SK-N-SH (cell line): ENCODE measurements around the gene GDAP2. TPM values are rescaled to one million over a fixed set of nuclear protein-coding genes. Genes with fewer than 3 reads are reported as not detected.

ENCODE experiments used
- CTCF ChIP-seq: fragments of 200-600 bp; sonication (generic); IDR thresholded peaks from 2 replicates; pipeline ENCODE4 v1.6.1; 2017; ENCODE audit warnings: antibody characterized with exemption, mild to moderate bottlenecking, moderate library complexity
- EZH2phosphoT487 ChIP-seq: fragments of 200-600 bp; sonication (generic); IDR thresholded peaks from 2 replicates; pipeline ENCODE4 v1.6.1; 2017; ENCODE audit warnings: low read depth, mixed run types, mild to moderate bottlenecking, antibody characterized with exemption, moderate library complexity, borderline replicate concordance
- FOSL2 ChIP-seq: IDR thresholded peaks from 2 replicates; pipeline ENCODE4 v1.4.0; 2012; ENCODE audit warnings: low read depth, mild to moderate bottlenecking, moderate library complexity, borderline replicate concordance
- GABPA ChIP-seq: IDR thresholded peaks from 2 replicates; pipeline ENCODE4 v1.4.0; 2012; ENCODE audit warnings: low read depth, mild to moderate bottlenecking
- IRF3 ChIP-seq: fragments of 150-350 bp; IDR thresholded peaks from 2 replicates; pipeline ENCODE4 v1.6.1; 2016; ENCODE audit warnings: mild to moderate bottlenecking, low read depth, low read length
- JUND ChIP-seq: IDR thresholded peaks from 2 replicates; pipeline ENCODE4 v1.4.0; 2012
- MAX ChIP-seq: IDR thresholded peaks from 2 replicates; pipeline ENCODE4 v1.4.0; 2012; ENCODE audit warnings: low read depth
- MXI1 ChIP-seq: IDR thresholded peaks from 2 replicates; pipeline ENCODE4 v1.6.1; 2012; ENCODE audit warnings: mild to moderate bottlenecking, low read depth, low read length, improper control_type of control experiment
- PBX3 ChIP-seq: IDR thresholded peaks from 2 replicates; pipeline ENCODE4; 2012
- POLR2AphosphoS5 ChIP-seq: IDR thresholded peaks from 2 replicates; pipeline ENCODE4 v1.6.1; 2012; ENCODE audit warnings: low read depth, low read length
- RCOR1 ChIP-seq: fragments of 150-350 bp; IDR thresholded peaks from 2 replicates; pipeline ENCODE4 v1.6.1; 2017; ENCODE audit warnings: antibody characterized with exemption, low read length
- REST ChIP-seq: IDR thresholded peaks from 2 replicates; pipeline ENCODE4 v1.6.1; 2012; ENCODE audit warnings: mild to moderate bottlenecking, low read depth, low read length, moderate library complexity
- RFX5 ChIP-seq: IDR thresholded peaks from 2 replicates; pipeline ENCODE4 v1.6.1; 2012; ENCODE audit warnings: mild to moderate bottlenecking, improper control_type of control experiment, low read length
- SIN3A ChIP-seq: IDR thresholded peaks from 2 replicates; pipeline ENCODE4 v1.6.1; 2012; ENCODE audit warnings: low read depth, mild to moderate bottlenecking, low read length, moderate library complexity, borderline replicate concordance
- TAF1 ChIP-seq: IDR thresholded peaks from 2 replicates; pipeline ENCODE4 v1.6.1; 2012; ENCODE audit warnings: low read depth, mild to moderate bottlenecking, low read length, moderate library complexity, borderline replicate concordance
- TCF12 ChIP-seq: IDR thresholded peaks from 2 replicates; pipeline ENCODE4 v1.4.0; 2012
- TEAD4 ChIP-seq: IDR thresholded peaks from 2 replicates; pipeline ENCODE4 v1.4.0; 2012; ENCODE audit warnings: mild to moderate bottlenecking, borderline replicate concordance; ENCODE audit not compliant: insufficient read depth
- USF2 ChIP-seq: fragments of 150-350 bp; IDR thresholded peaks from 2 replicates; pipeline ENCODE4 v1.6.1; 2017; ENCODE audit warnings: antibody characterized with exemption, low read length, low read depth, borderline replicate concordance
- polyA plus RNA-seq, 3 experiments: library from polyadenylated mRNA; depleted of rRNA; stranded (reverse); fragments of >200 nt; gene quantifications; 2 replicates each; pipeline ENCODE4 v1.2.3, GENCODE V29; 2012

GDAP2 gene
- polyA plus RNA-seq, 1 of the 3 experiments (the other 2 are of a cell fraction) = 5.6 TPM

- TF ChIP-seq TCF12 (peak; percentile 93), FOSL2 (peak; percentile 84), TEAD4 (peak; percentile 55; the same call in 1 of the 2 replicates), JUND (peak; percentile 88), EZH2phosphoT487 (no peak), RCOR1 (no peak), IRF3 (no peak), CTCF (no peak), REST (no peak), GABPA (peak; percentile 37; the same call in 1 of the 2 replicates), USF2 (no peak), SIN3A (0 out of 2 replicates have a peak, but pooled peaks have one; percentile 48), MXI1 (no peak), PBX3 (peak; percentile 68), RFX5 (no peak), MAX (peak; percentile 71), TAF1 (no peak), POLR2AphosphoS5 (peak; percentile 52; the same call in 1 of the 2 replicates)
These were observed 107.5 kb downstream of the GDAP2 start (continued) for GRCh38 chr1:117821774-117822482.
